Body of pancreas (tissue), 4 donors: ENCODE measurements around the gene CLASP1. TPM values are rescaled to one million over a fixed set of nuclear protein-coding genes. Genes with fewer than 3 reads are reported as not detected.

Experiments
- ATAC-seq: fragments of 150-250 bp; one replicate; pipeline ENCODE4 v1.9.1; 2016
- DNase-seq, 4 donors: peaks; one replicate each; pipeline ENCODE4 v3.0.0-alpha.2; 2019
- H3K27ac ChIP-seq, 4 donors: fragments of 200-600 bp; sonication (generic); 1 replicate in 3 of 4; 2 replicates in 1 of 4; pipeline versions ENCODE4 v1.5.1 to v1.6.1; 2016 to 2019; ENCODE audit warnings: mild to moderate bottlenecking in 1 of 4, mixed read lengths in 1 of 4, moderate library complexity in 1 of 4
- H3K27me3 ChIP-seq, 2 donors: fragments of 200-600 bp; sonication (generic); one replicate each; pipeline ENCODE4 v1.6.0; 2016; ENCODE audit warnings: mild to moderate bottlenecking in 1 of 2
- H3K36me3 ChIP-seq, 2 donors: fragments of 200-600 bp; sonication (generic); replicated peaks in 1 of 2; 2 replicates each; pipeline ENCODE4 v1.5.1; 2016; ENCODE audit warnings: low read depth in 2 of 2; ENCODE audit not compliant: insufficient read depth in 1 of 2
- H3K4me1 ChIP-seq: fragments of 200-600 bp; sonication (generic); one replicate; pipeline ENCODE4 v1.6.0; 2016
- H3K4me3 ChIP-seq, 2 donors: fragments of 200-600 bp; sonication (generic); 1 replicate in 1 of 2; 2 replicates in 1 of 2; pipeline ENCODE4 v1.5.1; 2016 to 2019
- H3K9me3 ChIP-seq, 3 donors: fragments of 200-600 bp; sonication (generic); 1 replicate in 2 of 3; 2 replicates in 1 of 3; pipeline ENCODE4 v1.5.1; 2016
- POLR2A ChIP-seq, 3 donors: fragments of 450-650 bp; IDR thresholded peaks; one replicate each; pipeline ENCODE4 v1.6.1; 2016; ENCODE audit warnings: antibody characterized with exemption in 3 of 3, mild to moderate bottlenecking in 2 of 3
- WGBS, 2 donors: methylation state at CpG; one replicate each; pipeline ENCODE4 v1.1.5; 2017; 5-methylcytosine and 5-hydroxymethylcytosine counted together
- intact Hi-C: fragments of 100-400 bp; cut with DNase I; formaldehyde crosslinking; loops from one replicate; pipeline ENCODE4 v1.15.1; 2023
- total RNA-seq, 2 donors: library from RNA; depleted of rRNA; stranded (reverse); fragments of >200 nt; gene quantifications; one replicate each; pipeline ENCODE4 v1.1.0, GENCODE V29; 2016
- TF ChIP-seq, protein P1 (sequence below), 7 experiments: fragments of 450-650 bp in 4 of 7; fragments of 200-600 bp in 3 of 7; sonication (generic) in 3 of 7; IDR thresholded peaks; one replicate each; pipeline ENCODE4 v1.5.1; 2016 to 2019; ENCODE audit warnings: antibody characterized with exemption in 7 of 7

CLASP1 gene
- total RNA-seq, 2 donors from 2014 or later, result 28.5 to 44.2 TPM

DNA sequence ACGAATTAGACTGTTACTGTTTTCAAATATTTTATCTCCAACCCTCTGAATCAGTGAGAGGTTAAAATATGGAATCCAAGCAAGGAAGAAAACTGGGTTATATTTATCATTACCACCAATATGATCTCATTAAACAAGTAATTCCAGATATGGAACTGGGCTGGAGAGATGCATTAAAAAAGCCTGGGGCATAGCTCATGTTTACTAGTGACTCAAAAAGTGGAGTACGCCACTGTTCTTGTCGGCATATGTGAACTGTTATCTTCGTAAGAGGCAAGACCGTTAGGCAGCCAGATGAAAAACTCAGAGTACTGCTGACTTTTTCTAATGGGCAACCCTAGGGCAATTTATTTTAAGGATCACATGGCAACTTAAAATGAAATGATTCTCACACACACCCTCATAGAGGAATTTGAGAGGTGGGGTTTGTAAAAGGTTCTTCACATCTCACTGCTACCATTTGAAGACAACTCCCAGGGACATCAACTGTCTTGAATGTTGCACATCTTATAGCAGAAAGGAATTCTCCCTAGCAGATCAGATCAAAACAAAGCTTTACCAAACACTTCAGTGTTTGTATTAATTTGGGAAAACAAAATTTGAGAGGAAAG is 259.1 kb downstream of the CLASP1 start:
- TF ChIP-seq, protein P1, sequence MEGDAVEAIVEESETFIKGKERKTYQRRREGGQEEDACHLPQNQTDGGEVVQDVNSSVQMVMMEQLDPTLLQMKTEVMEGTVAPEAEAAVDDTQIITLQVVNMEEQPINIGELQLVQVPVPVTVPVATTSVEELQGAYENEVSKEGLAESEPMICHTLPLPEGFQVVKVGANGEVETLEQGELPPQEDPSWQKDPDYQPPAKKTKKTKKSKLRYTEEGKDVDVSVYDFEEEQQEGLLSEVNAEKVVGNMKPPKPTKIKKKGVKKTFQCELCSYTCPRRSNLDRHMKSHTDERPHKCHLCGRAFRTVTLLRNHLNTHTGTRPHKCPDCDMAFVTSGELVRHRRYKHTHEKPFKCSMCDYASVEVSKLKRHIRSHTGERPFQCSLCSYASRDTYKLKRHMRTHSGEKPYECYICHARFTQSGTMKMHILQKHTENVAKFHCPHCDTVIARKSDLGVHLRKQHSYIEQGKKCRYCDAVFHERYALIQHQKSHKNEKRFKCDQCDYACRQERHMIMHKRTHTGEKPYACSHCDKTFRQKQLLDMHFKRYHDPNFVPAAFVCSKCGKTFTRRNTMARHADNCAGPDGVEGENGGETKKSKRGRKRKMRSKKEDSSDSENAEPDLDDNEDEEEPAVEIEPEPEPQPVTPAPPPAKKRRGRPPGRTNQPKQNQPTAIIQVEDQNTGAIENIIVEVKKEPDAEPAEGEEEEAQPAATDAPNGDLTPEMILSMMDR (IDR thresholded peaks at IDR 0.05), result no peak
- no peak for TF ChIP-seq POLR2A (IDR thresholded peaks at IDR 0.05)
- H3K27ac ChIP-seq, result no peak overlapping the region
- no peak overlapping the region for H3K4me3 ChIP-seq
- WGBS, 2 donors, result 85 to 86% methylated on average over 5 of the region's 5 CpGs
- no peaks in the 10 kb centered on the region for H3K4me1 ChIP-seq
- peaks cover 10 to 14% of the 10 kb centered on the region in 2 donors for H3K36me3 ChIP-seq
- no peaks in the 10 kb centered on the region for H3K9me3 ChIP-seq
- ATAC-seq, result no peak
- intact Hi-C loops, result no loop called here
- no peak for DNase-seq
- H3K27me3 ChIP-seq, result no peaks in the 10 kb centered on the region

DNA sequence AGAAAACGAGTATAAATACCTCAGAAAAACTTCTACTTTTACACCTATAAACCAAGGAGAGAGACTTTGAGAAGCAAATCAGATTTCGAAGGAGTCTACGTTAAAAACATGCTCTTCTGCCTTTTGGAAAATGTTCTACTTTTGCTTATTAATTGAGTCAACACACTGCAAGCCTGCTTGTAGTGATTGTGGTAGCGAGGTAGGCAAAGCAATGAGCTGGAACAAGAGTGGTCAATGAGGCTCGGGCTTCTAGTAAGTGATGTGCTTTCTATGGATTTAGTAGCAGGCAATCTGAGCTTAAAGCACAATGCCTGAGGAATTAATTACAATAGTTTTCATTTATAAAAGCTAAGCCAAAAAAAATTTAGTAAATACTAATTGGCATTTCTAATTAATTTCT is 260.9 kb downstream of the CLASP1 start:
- H3K4me3 ChIP-seq, result no peak overlapping the region
- WGBS, 2 donors, result 84 to 87% methylated on average over 5 of the region's 5 CpGs
- DNase-seq, result no peak
- intact Hi-C loops, result no loop called here
- no peak for TF ChIP-seq POLR2A (IDR thresholded peaks at IDR 0.05)
- TF ChIP-seq, protein P1 (IDR thresholded peaks at IDR 0.05), result no peak
- no peak for ATAC-seq
- peaks cover 10 to 15% of the 10 kb centered on the region in 2 donors for H3K36me3 ChIP-seq
- no peaks in the 10 kb centered on the region for H3K27me3 ChIP-seq
- no peak overlapping the region for H3K27ac ChIP-seq
- H3K9me3 ChIP-seq, result no peaks in the 10 kb centered on the region
- H3K4me1 ChIP-seq, result no peaks in the 10 kb centered on the region

DNA sequence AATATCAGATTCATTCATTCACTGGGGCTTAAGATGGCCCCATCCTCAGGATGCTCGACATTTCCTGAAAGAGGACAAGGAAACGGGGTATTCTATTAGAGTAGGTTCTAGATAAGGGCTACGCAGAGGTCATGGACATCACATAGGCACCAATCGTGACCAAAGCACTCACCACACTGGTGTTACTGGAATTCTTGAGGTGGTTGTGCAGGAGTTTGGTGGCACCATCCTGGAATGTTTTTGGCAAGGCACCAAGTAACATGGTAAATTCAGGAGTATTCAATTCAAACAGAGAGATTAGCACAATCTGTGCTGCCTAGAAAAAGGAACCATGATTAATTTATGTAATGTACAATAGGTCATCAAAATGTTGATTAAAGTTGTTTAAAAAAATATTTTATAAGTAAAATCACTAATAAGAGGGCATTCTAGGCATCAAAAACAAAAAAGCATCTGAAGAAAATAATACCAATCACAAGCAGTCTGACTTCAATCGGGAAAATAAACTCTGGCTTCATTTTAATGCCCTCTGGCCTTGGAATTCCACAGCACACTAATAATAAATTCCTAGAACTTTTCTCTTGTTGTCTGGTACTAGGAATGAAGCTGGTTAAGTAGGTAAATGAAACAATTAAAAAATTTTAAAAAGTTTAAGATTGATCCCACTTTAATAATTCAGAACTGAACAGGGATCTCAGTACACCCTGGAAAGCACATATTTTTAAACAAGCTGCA is 261.5 kb downstream of the CLASP1 start:
- WGBS, 2 donors, result 83 to 85% methylated on average over 5 of the region's 5 CpGs
- Histone ChIP-seq H3K4me1 (no peaks in the 10 kb centered on the region), H3K4me3 (no peak overlapping the region), H3K27ac (no peak overlapping the region), H3K36me3 (peaks cover 13 to 16% of the 10 kb centered on the region in 2 donors), H3K9me3 (no peaks in the 10 kb centered on the region), H3K27me3 (no peaks in the 10 kb centered on the region)
- DNase-seq, result no peak
- ATAC-seq, result no peak
- TF ChIP-seq POLR2A (IDR thresholded peaks at IDR 0.05), result no peak
- TF ChIP-seq, protein P1 (IDR thresholded peaks at IDR 0.05), result no peak
- intact Hi-C loops, result no loop called here

DNA sequence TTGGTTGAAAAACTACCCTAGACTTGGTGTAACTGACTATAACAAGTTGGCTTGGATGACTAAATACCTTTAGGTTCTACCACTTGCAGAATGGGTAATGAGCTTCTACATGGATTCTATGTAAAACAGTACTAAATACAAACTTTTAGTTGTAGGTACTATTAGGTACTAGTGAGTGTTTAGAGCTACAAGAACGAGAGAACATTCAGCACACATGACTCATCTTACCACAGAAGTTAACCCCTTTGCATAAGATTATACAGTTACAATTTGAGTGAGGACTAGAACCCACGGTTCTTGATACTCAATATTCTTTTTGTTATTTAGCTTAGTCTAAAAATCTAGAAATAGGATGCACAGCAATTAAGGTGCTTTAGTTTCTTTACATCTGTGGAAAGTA is 262.6 kb downstream of the CLASP1 start:
- no peak for DNase-seq
- Histone ChIP-seq H3K9me3 (no peaks in the 10 kb centered on the region), H3K27me3 (no peaks in the 10 kb centered on the region), H3K36me3 (peaks cover 14 to 18% of the 10 kb centered on the region in 2 donors), H3K27ac (no peak overlapping the region), H3K4me3 (no peak overlapping the region), H3K4me1 (no peaks in the 10 kb centered on the region)
- no peak for TF ChIP-seq POLR2A (IDR thresholded peaks at IDR 0.05)
- TF ChIP-seq, protein P1 (IDR thresholded peaks at IDR 0.05), result no peak
- WGBS, 2 donors, result 77 to 82% methylated on average over 2 of the region's 2 CpGs
- intact Hi-C loops, result no loop called here
- ATAC-seq, result no peak

DNA sequence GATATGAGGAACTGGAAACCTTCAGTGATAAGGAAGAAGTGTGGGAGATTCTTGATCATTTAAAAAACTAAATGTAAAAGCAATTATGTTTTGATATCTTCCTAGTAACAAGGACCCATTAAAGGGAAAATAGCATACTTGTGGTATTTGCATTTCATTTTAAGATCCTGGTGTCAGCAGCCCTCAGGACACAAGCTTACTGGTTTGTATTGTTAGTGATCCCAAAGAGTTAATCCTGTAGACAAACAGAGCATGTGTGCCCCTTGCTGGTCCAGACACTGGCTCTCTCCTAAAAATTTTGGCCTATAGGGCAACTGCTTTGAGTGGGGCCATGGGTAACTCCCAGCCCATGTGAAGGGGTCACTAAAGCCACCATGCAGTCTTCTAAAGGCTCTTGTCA is 263.2 kb downstream of the CLASP1 start:
- Histone ChIP-seq H3K4me3 (no peak overlapping the region), H3K36me3 (peaks cover 16 to 18% of the 10 kb centered on the region in 2 donors), H3K27me3 (no peaks in the 10 kb centered on the region), H3K4me1 (no peaks in the 10 kb centered on the region), H3K9me3 (no peaks in the 10 kb centered on the region), H3K27ac (no peak overlapping the region)
- ATAC-seq (no peak), DNase-seq (no peak)
- intact Hi-C loops, result no loop called here
- no peak for TF ChIP-seq POLR2A (IDR thresholded peaks at IDR 0.05)
- TF ChIP-seq, protein P1 (IDR thresholded peaks at IDR 0.05), result no peak
